GM18519 (cell line): ENCODE results near the gene VKORC1.
A peak's percentile ranks its signal among the peaks of the same experiment; 100 is the strongest.
"Not testable (repeated sequence)": the region's sequence is repeated elsewhere in the genome, so short reads cannot be mapped to it uniquely, and the experiment has no call there.

ENCODE experiments used
- ATAC-seq: cut with Tn5 transposase; IDR thresholded peaks from one replicate; pipeline ENCODE4 v1.9.1; 2021; ENCODE audit warnings: mild to moderate bottlenecking, moderate library complexity; ENCODE audit not compliant: unreplicated experiment, low FRiP score

The VKORC1 gene

DNA sequence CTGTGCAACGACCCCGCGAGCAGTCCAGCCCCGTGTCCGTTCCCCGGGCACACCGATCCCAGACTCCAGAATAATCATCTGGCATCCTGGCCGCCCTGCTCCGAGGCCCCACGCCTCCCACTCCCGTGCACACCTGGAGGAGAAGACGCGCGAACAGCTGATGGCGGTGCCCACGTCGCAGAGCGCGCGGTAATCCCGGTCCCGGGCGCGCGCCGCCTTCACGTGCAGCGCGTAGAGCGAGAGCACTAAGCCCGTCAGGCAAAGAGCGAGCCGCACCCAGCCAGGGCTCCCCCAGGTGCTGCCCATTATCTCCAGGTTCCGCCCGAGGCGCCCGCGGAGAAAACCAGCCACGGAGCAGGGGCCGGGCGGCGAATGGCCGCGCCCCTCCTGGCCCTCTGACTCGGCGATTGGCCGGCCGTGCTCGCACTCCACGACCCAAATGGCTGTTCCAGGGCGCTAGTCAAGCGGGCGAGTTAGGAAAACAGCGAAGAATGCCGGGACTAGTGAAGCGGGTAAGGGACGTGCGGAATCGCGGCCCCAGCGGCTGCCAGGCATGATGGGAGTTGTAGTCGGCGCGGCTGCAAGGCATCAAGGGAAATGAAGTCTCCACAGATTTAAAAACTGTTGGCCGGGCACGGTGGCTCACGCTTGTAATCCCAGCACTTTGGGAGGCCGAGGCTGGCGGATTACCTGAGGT lies at the start of gene VKORC1:
Gene VKORC1, minus strand, starts transcription at position 374 of the 697 bp plus-strand sequence. Its CDS starts 68 bp downstream, at position 306.
- ATAC-seq, result peak; percentile 63

DNA sequence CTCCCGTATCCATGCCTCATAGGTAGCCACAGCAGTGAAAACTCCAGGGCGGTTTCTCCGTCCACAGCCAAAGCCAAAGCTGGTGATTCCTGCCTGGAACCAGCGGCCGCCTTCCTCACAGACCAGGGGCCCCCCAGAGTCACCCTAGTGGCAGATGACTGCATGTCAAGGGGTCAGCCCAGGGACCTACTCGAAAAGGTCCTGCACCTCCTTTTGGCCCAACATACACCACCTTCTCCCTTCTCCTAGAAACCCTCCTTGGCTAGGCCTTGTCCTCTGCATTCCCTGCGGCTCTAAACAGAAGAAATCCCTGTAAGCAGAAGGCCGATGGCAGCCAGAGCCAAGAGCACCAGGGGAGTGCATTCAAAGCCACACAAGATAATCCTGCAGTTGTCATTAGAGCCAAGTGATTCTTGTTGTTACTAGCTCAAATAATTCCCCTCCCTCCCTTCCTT lies 49.1 kb upstream of the VKORC1 start:
- ATAC-seq, result no peak

- ATAC-seq, result no peak
Observed at GRCh38 chr16:31143011-31143693, 48.6 kb upstream of the VKORC1 start.

GRCh38 chr16:31142109-31143010 lies 47.8 kb upstream of the VKORC1 start:
- ATAC-seq, result peak; percentile 66

DNA sequence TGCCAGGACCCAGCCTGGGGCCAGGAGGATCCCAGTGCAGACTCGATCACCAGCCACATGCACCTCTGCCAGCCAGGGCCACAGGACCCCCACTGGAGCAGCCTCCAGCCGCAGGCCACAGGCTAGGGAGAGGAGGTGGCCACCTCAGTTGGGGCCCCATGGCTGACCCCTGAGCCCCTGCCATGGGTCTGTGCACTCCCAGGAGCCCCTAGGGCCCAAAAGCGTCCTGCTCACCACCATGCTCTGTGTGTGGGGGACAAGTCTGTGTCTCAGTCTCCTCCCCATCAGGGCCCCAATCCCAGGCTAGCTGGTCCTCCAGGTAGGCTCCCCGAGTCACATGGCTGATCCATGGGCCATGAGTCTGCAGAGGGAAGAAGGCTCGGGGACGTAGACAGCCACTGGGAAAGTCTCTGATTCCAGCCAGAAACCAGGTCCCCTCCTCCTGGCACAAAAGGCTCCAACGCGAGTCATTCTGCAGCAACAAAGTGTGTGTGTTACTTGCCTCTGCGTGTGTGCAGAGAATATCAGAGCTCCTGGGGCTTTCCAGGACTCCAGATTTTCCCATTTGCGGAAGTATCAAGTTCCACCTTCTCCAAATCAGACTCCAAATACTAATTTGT lies 47.0 kb upstream of the VKORC1 start:
- ATAC-seq, result no peak

DNA sequence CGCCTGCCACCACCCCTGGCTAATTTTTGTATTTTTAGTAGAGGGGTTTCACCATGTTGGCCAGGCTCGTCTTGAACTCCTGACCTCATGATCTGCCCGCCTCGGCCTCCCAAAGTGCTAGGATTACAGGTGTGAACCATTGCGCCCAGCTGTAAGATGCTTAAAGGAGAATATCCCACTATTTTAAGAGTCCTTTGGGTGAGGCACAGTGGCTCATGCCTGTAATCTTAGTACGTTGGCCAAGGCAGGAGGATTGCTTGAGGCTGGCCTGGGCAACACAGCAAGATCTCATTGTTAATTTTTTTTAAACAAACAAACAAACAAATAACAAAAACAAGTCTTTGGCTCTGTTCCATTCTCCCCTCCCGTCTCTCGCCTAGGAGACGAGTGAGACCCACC lies 46.5 kb upstream of the VKORC1 start:
- ATAC-seq, result not testable (repeated sequence)

GRCh38 chr16:31138621-31139578 lies 44.3 kb upstream of the VKORC1 start:
- ATAC-seq, result no peak

GRCh38 chr16:31136822-31137499 lies 42.4 kb upstream of the VKORC1 start:
- ATAC-seq, result not testable (repeated sequence)

DNA sequence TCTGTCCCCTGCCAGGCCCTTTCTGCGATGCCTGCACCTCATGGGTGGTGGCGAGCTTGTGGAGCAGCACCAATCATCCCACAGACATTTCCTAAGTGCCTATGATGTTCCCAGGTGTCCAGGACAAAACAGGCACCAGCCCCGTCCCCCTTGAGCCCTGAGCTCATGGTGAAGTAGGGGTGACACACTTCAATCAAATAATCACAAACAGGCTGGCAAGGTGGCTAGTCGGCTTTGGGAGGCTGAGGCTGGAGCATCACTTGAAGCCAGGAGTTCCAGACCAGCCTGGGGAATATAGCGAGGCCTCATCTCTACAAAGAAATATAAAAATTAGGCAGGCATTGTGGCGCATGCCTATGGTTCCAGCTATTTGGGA lies 41.7 kb upstream of the VKORC1 start:
- no peak for ATAC-seq

DNA sequence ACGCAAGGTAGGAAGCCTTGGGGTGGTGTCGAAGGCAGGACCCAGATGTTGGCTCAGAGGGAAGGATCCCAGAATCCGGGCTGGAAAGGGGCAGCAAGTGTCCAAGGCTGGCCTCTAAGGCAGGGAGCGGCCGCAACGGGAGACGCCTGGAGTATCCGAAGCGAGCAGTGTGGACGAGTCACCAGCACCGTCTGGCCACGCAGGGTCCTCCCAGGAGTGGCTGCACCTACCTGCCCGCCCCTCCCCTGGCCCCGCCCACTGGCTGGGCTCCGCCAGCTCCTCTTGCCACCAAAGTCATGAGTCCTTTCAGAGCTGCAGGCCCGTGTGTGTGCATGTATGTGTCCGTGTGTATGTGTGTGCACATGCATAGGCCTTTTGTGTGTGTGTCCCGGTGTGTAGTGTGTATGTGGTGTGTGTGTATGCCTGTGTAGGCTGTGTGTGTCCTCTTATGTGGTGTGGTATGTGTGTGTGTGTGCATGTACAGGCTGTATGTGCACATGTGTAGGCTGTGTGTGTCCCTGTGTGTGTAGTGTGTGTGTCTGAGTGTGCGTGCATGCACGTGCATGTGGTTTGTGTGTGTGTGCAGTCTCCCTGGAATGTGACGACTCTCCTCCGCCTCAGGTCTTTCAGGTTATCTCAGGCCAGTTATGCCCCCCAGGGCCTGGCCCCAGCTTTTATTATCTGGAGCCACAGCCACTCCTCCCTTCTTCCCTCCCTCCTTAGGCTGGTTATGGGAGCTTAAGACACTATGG lies 41.1 kb upstream of the VKORC1 start, which contains the start of gene PRSS8:
Gene PRSS8, minus strand, starts transcription at position 193 of the 752 bp plus-strand sequence. CDS start 229 bp downstream, outside the sequence.
- ATAC-seq, result no peak

DNA sequence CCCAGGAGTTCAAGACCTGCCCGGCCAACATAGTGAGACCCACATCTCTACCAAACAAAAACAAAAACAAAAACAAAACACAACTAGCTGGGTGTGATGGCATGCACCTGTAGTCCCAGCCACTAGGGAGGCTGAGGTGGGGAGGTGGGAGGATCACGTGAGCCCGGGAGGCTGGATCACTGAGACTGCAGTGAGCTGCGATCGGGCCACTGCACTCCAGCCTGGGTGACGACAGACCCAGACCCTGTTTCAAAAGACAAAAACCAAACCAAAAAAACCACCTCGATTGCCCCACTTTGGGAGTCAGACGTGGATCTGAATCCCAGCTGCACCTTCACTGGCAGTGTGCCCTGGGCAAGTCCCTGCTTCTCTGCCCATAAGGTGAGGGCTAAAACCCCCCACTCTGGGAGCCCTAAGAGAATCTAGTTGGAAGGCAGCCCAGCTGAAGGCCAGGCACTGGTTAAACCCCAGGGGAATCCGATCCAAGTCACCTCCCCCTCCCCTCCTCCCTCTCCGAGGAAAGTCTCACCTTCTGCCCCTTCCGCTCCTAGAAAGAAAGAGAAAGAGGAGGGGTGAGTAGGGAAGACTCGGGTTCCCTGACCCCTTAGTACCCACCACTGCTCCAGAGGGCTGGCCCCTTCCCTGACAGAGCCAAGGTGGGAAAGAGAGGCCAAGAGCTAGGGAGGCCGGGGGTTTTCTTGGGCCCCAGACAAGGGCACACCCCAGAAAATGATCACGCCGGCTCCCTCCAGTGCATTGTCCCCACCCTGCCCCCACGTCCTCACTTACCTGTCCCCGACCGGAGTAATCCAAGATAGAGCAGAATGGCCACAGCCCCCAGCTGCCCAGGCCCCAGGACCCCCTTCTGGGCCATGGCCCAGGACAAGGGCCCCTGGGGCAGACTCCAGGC lies 40.3 kb upstream of the VKORC1 start:
- no peak for ATAC-seq

DNA sequence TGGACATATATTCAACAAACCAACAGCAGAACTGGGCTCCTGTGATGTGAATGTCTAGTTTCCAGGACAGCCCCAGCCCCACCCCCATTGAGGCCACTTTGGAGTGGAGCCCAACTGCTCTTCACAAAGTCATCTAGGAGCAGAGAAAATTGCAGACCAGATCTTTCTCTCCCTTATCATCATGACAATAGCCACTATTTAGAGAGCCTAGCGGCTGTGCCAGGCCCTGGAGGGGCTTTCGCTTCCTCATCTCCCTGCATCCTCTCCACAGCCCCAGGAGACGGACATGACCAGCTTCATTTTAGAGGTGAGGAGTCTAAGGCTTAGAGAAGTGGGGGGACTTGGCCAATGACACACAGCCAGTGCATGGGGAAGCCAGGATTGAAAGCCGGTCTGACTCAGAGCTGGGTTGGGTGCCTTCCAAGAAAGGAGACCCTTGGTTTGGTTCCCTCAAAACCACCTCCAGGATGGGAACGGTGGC lies 39.5 kb upstream of the VKORC1 start:
- ATAC-seq, result no peak

DNA sequence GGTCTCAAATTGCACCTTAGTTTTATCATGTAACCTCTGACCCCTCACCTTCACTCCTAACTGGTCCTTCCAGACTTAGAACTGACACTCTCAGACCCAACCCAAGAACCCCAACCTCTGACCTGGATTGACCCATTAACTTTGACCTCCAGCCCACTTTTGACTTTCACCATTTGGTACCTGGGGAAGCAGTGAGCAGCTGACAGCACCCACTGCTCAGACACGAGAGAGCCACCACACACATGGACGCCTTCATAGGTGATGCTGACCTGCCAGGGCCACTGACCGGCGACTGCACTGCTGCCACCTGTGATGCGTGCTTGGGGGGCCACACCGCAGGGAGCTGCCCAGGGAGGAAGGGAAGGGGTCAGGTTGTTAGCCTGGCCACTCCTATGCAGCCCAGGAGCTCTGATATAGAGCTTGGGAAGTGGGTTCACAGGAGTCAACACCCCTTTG lies 38.5 kb upstream of the VKORC1 start:
- ATAC-seq, result no peak

GRCh38 chr16:31132303-31132979 lies 37.8 kb upstream of the VKORC1 start:
- no peak for ATAC-seq

GRCh38 chr16:31131841-31132271 lies 37.3 kb upstream of the VKORC1 start:
- ATAC-seq, result no peak

DNA sequence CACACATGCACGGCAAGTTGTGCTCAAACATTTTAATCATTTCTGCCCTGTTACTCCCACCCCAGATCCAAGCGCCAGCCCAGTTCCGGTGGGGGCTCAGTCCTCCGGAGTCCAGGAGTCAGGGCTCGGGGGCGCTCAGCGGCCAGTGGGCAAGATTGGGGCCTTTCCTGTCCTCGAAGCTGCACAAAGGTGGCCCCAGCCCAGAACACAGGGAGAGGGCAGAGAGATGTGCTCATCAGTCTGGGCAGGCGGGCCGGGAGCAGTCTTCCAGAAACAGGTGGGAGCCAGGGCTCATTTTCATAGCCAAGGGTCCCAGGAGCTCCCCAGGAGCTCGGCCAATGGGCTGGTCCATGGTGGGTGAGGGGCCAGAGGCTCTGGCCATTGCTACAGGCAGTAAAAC lies 36.8 kb upstream of the VKORC1 start:
- no peak for ATAC-seq
